Nephron progenitor cell (in vitro differentiated cells): Measurements from ENCODE around the gene ABCC6.
"Not testable (repeated sequence)": the region's sequence is repeated elsewhere in the genome, so short reads cannot be mapped to it uniquely, and the experiment has no call there.

Experiments used
- DNase-seq: peaks from one replicate; pipeline ENCODE4 v3.0.0; 2021
- H3K27ac Mint-ChIP-seq: 2 replicates; pipeline ENCODE4 v1.8.0; 2021; ENCODE audit warnings: mild to moderate bottlenecking, moderate library complexity, mixed read lengths
- H3K27me3 Mint-ChIP-seq: 2 replicates; pipeline ENCODE4 v1.8.0; 2021; ENCODE audit warnings: mild to moderate bottlenecking, low read depth, mixed read lengths; ENCODE audit not compliant: poor library complexity
- H3K36me3 Mint-ChIP-seq: 2 replicates; pipeline ENCODE4 v1.8.0; 2021; ENCODE audit warnings: low read depth, mixed read lengths
- H3K4me1 Mint-ChIP-seq: 2 replicates; pipeline ENCODE4 v1.8.0; 2021; ENCODE audit warnings: mixed read lengths
- H3K4me3 Mint-ChIP-seq: 2 replicates; pipeline ENCODE4 v1.8.0; 2021; ENCODE audit warnings: mild to moderate bottlenecking, moderate library complexity, mixed read lengths
- H3K9me3 Mint-ChIP-seq: 2 replicates; pipeline ENCODE4 v1.8.0; 2021; ENCODE audit warnings: mild to moderate bottlenecking, moderate library complexity, mixed read lengths
- TF ChIP-seq, protein P1 (sequence below): fragments of 200-600 bp; sonication (generic); IDR thresholded peaks from 2 replicates; pipeline ENCODE4 v1.5.0; 2021; ENCODE audit warnings: antibody characterized with exemption

ABCC6 gene

DNA sequence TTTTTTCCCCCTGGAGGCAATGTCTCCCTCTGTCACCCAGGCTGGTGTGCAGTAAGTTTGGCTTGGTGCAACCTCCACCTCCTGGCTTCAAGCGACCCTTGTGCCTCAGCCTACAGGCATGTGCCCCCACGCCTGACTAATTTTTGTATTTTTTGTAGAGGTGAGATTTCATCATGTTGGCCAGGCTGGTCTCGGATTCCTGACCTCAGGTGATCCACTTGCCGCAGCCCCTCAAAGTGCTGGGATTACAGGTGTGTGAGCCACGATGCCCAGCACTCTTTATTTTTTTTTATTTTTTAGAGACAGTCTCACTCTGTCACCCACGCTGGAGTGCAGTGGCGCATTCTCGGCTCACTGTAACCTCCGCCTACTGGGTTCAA lies 113.2 kb downstream of the ABCC6 start:
- H3K4me1 Mint-ChIP-seq: peaks cover 4% of the 10 kb centered on the region
- no peak overlapping the region for H3K4me3 Mint-ChIP-seq
- H3K9me3 Mint-ChIP-seq: no peaks in the 10 kb centered on the region
- H3K27ac Mint-ChIP-seq: no peak overlapping the region
- H3K27me3 Mint-ChIP-seq: no peaks in the 10 kb centered on the region
- TF ChIP-seq, protein P1, sequence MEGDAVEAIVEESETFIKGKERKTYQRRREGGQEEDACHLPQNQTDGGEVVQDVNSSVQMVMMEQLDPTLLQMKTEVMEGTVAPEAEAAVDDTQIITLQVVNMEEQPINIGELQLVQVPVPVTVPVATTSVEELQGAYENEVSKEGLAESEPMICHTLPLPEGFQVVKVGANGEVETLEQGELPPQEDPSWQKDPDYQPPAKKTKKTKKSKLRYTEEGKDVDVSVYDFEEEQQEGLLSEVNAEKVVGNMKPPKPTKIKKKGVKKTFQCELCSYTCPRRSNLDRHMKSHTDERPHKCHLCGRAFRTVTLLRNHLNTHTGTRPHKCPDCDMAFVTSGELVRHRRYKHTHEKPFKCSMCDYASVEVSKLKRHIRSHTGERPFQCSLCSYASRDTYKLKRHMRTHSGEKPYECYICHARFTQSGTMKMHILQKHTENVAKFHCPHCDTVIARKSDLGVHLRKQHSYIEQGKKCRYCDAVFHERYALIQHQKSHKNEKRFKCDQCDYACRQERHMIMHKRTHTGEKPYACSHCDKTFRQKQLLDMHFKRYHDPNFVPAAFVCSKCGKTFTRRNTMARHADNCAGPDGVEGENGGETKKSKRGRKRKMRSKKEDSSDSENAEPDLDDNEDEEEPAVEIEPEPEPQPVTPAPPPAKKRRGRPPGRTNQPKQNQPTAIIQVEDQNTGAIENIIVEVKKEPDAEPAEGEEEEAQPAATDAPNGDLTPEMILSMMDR: no peak
- DNase-seq: no peak
- H3K36me3 Mint-ChIP-seq: peaks cover 73% of the 10 kb centered on the region

DNA sequence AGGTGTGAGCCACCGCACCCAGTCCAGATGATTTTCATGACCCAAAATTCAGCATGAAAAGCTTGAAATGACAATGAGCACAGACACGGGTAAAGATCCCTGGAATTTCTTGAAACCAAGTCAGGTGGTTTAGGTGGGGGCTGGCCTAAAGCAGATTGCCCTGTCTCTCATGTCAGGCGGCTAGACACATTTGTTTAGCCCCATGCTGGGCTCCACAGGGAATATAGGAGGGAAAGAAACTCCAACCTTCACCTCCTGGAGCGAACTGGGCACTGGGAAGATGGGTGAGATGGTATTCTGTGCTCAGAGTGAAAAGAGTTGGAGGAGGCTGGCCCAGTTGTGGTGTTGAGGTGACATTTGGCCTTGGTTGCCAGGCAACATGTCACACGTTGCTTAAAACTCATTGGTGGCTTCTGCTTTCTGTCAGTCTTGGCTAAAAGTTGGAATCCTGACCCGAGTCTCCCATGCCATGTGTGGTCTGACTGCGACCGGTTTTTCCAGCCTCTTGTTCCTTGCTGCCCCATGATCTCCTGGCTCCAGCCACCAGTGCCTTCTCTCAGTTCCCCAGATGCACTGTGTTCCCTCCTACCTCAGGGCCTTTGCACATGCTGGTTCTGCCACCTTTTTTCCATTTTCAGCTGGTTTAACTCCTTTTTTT lies 113.7 kb downstream of the ABCC6 start:
- Mint-ChIP-seq H3K4me3 (no peak overlapping the region), H3K36me3 (peaks cover 68% of the 10 kb centered on the region), H3K4me1 (peaks cover 4% of the 10 kb centered on the region), H3K9me3 (no peaks in the 10 kb centered on the region), H3K27me3 (no peaks in the 10 kb centered on the region), H3K27ac (no peak overlapping the region)
- DNase-seq: no peak
- TF ChIP-seq, protein P1: no peak

DNA sequence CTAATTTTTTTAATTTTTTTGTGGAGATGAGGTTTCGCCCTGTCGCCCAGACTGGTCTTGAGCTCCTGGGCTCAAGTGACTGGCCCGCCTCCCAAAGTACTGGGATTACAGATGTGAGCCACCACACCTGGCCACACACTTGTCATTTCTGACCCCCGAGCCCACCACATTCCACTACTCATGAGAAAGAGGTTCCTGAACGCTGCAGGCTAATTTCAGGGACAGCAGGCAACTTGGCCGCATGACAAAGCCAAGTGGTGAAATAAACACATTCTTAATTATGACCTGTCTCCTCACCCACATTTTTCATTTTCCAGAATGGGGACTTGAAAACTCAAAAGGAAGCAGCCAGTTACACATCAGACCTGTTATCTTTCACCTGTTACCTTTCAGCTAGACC lies 114.5 kb downstream of the ABCC6 start:
- no peak overlapping the region for H3K4me3 Mint-ChIP-seq
- peak overlapping the region; percentile 51 for H3K27ac Mint-ChIP-seq
- H3K4me1 Mint-ChIP-seq: peaks cover 4% of the 10 kb centered on the region
- H3K36me3 Mint-ChIP-seq: peaks cover 66% of the 10 kb centered on the region
- no peaks in the 10 kb centered on the region for H3K27me3 Mint-ChIP-seq
- H3K9me3 Mint-ChIP-seq: no peaks in the 10 kb centered on the region
- TF ChIP-seq, protein P1: no peak
- no peak for DNase-seq

DNA sequence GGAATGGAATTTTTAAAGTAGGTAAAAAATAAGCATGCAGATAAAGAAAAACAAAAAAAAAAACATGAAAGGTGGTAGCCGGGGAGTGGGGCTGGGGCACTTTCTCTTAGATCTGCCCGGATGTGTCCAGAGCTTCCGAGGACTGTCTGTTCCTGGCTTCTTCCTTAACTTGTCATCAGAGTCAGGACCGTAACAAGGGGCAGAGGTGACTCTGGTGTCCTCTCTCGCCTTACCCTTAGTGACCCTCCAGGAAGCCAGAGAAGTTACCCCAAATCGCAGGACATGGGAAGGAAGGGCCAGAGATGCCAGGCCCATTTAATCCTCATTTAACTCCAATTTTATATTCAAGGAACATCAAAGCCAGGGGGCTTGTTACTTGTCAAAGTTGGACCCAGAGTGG lies 115.5 kb downstream of the ABCC6 start:
- Mint-ChIP-seq H3K27ac (peak overlapping the region; percentile 83), H3K9me3 (no peaks in the 10 kb centered on the region), H3K4me3 (no peak overlapping the region), H3K36me3 (peaks cover 68% of the 10 kb centered on the region), H3K27me3 (no peaks in the 10 kb centered on the region), H3K4me1 (peaks cover 4% of the 10 kb centered on the region)
- DNase-seq: no peak
- TF ChIP-seq, protein P1: no peak

DNA sequence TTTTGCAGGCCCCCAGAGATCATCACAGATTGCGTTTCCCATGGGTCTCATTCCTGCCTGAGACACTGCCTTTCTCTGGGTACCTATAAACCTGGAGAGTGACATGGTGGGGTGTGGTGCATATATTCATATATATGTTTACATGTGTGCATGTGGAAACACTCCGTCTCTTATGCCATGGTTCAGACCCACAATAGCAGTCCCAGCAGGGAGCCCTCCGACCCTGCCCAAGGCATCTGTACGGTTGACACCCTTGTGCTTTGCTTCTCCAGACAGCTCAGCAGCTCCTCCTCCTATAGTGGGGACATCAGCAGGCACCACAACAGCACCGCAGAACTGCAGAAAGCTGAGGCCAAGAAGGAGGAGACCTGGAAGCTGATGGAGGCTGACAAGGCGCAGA lies 116.8 kb downstream of the ABCC6 start:
- H3K9me3 Mint-ChIP-seq: no peaks in the 10 kb centered on the region
- no peak for DNase-seq
- H3K27ac Mint-ChIP-seq: no peak overlapping the region
- H3K27me3 Mint-ChIP-seq: no peaks in the 10 kb centered on the region
- TF ChIP-seq, protein P1: no peak
- H3K36me3 Mint-ChIP-seq: peaks cover 68% of the 10 kb centered on the region
- no peak overlapping the region for H3K4me3 Mint-ChIP-seq
- peaks cover 4% of the 10 kb centered on the region for H3K4me1 Mint-ChIP-seq

DNA sequence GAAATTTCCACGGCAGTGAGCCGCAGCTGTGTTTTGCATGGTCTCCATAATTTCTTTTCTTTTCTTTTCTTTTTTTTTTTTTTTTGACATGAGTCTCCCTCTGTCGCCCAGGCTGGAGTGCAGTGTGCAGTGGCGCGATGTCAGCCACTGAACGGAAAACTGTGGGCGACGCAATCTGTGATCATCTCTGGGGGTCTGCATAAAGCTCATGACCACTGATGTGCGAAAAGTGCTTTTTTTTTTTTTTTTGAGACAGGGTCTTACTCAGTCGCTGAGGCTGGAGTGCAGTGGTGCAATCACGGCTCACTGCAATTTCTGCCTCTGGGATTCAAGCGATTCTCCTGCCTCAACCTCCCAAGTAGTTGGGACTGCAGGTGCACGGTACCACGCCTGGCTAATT lies 117.6 kb downstream of the ABCC6 start:
- peaks cover 63% of the 10 kb centered on the region for H3K36me3 Mint-ChIP-seq
- no peak for DNase-seq
- H3K27me3 Mint-ChIP-seq: no peaks in the 10 kb centered on the region
- H3K27ac Mint-ChIP-seq: peak overlapping the region; percentile 59
- peaks cover 4% of the 10 kb centered on the region for H3K4me1 Mint-ChIP-seq
- TF ChIP-seq, protein P1: no peak
- H3K4me3 Mint-ChIP-seq: no peak overlapping the region
- H3K9me3 Mint-ChIP-seq: no peaks in the 10 kb centered on the region

DNA sequence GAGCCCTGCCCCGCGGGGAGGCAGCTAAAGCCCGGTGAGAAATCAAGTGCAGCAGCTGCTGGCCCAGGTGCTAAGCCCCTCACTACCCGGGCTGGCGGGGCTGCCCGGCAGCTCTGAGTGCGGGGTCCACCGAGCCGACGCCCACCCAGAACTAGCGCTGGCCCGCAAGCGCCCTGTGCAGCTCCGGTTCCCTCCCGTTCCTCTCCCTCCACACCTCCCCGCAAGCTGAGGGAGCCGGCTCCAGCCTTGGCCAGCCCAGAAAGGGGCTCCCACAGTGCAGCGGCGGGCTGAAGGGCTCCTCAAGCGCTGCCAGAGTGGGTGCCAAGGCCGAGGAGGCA lies 118.5 kb downstream of the ABCC6 start:
- not testable (repeated sequence) for H3K9me3 Mint-ChIP-seq, H3K4me3 Mint-ChIP-seq, H3K27me3 Mint-ChIP-seq, H3K4me1 Mint-ChIP-seq, H3K27ac Mint-ChIP-seq, DNase-seq
- H3K36me3 Mint-ChIP-seq: peaks cover 56% of the 10 kb centered on the region

DNA sequence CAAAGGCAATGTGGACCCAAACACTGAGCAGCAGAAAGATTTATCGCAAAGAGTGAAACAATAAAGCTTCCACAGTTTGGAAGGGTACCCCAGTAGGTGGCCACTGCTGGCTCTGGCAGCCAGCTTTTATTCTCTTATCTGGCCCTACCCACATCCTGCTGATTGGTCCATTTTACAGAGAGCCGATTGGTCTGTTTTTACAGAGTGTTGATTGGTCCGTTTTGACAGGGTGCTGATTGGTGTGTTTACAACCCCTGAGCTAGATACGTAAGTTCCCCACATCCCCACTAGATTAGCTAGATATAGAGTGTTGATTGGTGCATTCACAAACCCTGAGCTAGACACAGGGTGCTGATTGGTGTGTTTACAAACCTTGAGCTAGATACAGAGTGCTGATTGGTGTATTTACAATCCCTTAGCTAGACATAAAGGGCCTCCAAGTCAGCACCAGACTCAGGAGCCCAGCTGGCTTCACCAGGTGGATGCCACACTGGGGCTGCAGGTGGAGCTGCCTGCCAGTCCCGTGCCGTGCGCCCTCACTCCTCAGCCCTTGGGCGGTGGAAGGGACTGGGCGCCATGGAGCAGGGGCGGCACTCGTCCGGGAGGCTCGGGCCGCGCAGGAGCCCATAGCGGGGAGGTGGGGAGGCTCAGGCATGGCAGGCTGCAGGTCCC lies 119.0 kb downstream of the ABCC6 start:
- not testable (repeated sequence) for H3K9me3 Mint-ChIP-seq, H3K27me3 Mint-ChIP-seq, H3K4me3 Mint-ChIP-seq, H3K4me1 Mint-ChIP-seq, DNase-seq, H3K27ac Mint-ChIP-seq
- H3K36me3 Mint-ChIP-seq: peaks cover 55% of the 10 kb centered on the region
